Mesenchymal stem cell (in vitro differentiated cells and primary cell): ENCODE measurements around the gene CTNNA3.

ENCODE experiments used
- DNase-seq: peaks from one replicate; pipeline ENCODE4 v3.0.0-alpha.2; 2013
- H2AFZ ChIP-seq: one replicate; pipeline ENCODE4 v1.6.1; 2013; ENCODE audit warnings: low read depth, mild to moderate bottlenecking, control low read depth, inconsistent platforms, low read length, moderate library complexity
- H2AK5ac ChIP-seq: 2 replicates; pipeline ENCODE4 v1.6.1; 2013; ENCODE audit warnings: low read length, moderate library complexity, mild to moderate bottlenecking, inconsistent platforms; ENCODE audit not compliant: severe bottlenecking
- H2BK120ac ChIP-seq: one replicate; pipeline ENCODE4 v1.6.1; 2013; ENCODE audit warnings: low read depth, mild to moderate bottlenecking, inconsistent platforms, low read length, moderate library complexity
- H2BK12ac ChIP-seq, 2 experiments: one replicate each; pipeline ENCODE4 v1.6.1; 2013; ENCODE audit warnings: inconsistent platforms in 2 of 2, low read length in 2 of 2, mild to moderate bottlenecking in 2 of 2, moderate library complexity in 2 of 2, control low read depth in 1 of 2
- H2BK15ac ChIP-seq: one replicate; pipeline ENCODE4 v1.6.1; 2013; ENCODE audit warnings: mild to moderate bottlenecking, low read depth, inconsistent platforms; ENCODE audit not compliant: poor library complexity, severe bottlenecking
- H2BK5ac ChIP-seq: 2 replicates; pipeline ENCODE4 v1.6.1; 2013; ENCODE audit warnings: low read depth, mild to moderate bottlenecking, low read length, control low read depth, inconsistent platforms; ENCODE audit not compliant: poor library complexity, severe bottlenecking
- H3K14ac ChIP-seq, 2 experiments: one replicate each; pipeline ENCODE4 v1.6.1; 2013; ENCODE audit warnings: inconsistent platforms in 2 of 2, low read length in 2 of 2, control low read depth in 1 of 2, mild to moderate bottlenecking in 1 of 2, moderate library complexity in 1 of 2
- H3K18ac ChIP-seq, 2 experiments: one replicate each; pipeline ENCODE4 v1.6.1; 2013; ENCODE audit warnings: inconsistent platforms in 2 of 2, low read length in 2 of 2, control low read depth in 1 of 2, low read depth in 1 of 2, mild to moderate bottlenecking in 1 of 2
- H3K23ac ChIP-seq, 2 experiments: one replicate each; pipeline ENCODE4 v1.6.1; 2013; ENCODE audit warnings: inconsistent platforms in 2 of 2, low read length in 2 of 2, mild to moderate bottlenecking in 2 of 2, moderate library complexity in 2 of 2, control low read depth in 1 of 2
- H3K27ac ChIP-seq: 2 replicates; pipeline ENCODE4 v1.5.1; 2013; ENCODE audit warnings: mild to moderate bottlenecking, moderate library complexity, low read length, control low read depth, inconsistent platforms; ENCODE audit not compliant: poor library complexity, severe bottlenecking
- H3K27me3 ChIP-seq, 2 experiments: 2 replicates each; pipeline versions ENCODE4 v1.6.1 to v1.7.0; 2013; ENCODE audit warnings: low read length in 2 of 2, mild to moderate bottlenecking in 2 of 2, moderate library complexity in 2 of 2, control low read depth in 1 of 2, inconsistent platforms in 1 of 2; ENCODE audit not compliant: control insufficient read depth in 1 of 2, insufficient read depth in 1 of 2
- H3K36me3 ChIP-seq, 2 experiments: 2 replicates each; pipeline versions ENCODE4 v1.6.1 to v1.7.0; 2013; ENCODE audit warnings: low read length in 2 of 2, control low read depth in 1 of 2, inconsistent platforms in 1 of 2, low read depth in 1 of 2, mild to moderate bottlenecking in 1 of 2; ENCODE audit not compliant: insufficient read depth in 2 of 2, control insufficient read depth in 1 of 2
- H3K4ac ChIP-seq, 2 experiments: one replicate each; pipeline ENCODE4 v1.6.1; 2013; ENCODE audit warnings: inconsistent platforms in 2 of 2, low read length in 2 of 2, mild to moderate bottlenecking in 2 of 2, moderate library complexity in 2 of 2, control low read depth in 1 of 2, low read depth in 1 of 2
- H3K4me1 ChIP-seq: 2 replicates; pipeline ENCODE4 v1.6.1; 2013; ENCODE audit warnings: low read depth, low read length, control low read depth; ENCODE audit not compliant: control insufficient read depth, insufficient read depth
- H3K4me2 ChIP-seq: 2 replicates; pipeline ENCODE4 v1.6.1; 2013; ENCODE audit warnings: low read length, mild to moderate bottlenecking, inconsistent platforms; ENCODE audit not compliant: poor library complexity, severe bottlenecking
- H3K4me3 ChIP-seq, 2 experiments: 2 replicates each; pipeline versions ENCODE4 v1.5.1 to v1.7.0; 2013; ENCODE audit warnings: low read length in 2 of 2, mild to moderate bottlenecking in 2 of 2, control low read depth in 1 of 2, low read depth in 1 of 2; ENCODE audit not compliant: insufficient read depth in 1 of 2
- H3K79me1 ChIP-seq: replicated peaks from 2 replicates; pipeline ENCODE4 v1.6.1; 2013; ENCODE audit warnings: mild to moderate bottlenecking, control low read depth, low read length, inconsistent platforms; ENCODE audit not compliant: poor library complexity, severe bottlenecking
- H3K9ac ChIP-seq: 2 replicates; pipeline ENCODE4 v1.7.0; 2013; ENCODE audit warnings: mild to moderate bottlenecking, low read length, moderate library complexity
- H3K9me3 ChIP-seq: 2 replicates; pipeline ENCODE4 v1.7.0; 2013; ENCODE audit warnings: mild to moderate bottlenecking, low read length; ENCODE audit not compliant: control insufficient read depth
- H4K8ac ChIP-seq: one replicate; pipeline ENCODE4 v1.6.1; 2013; ENCODE audit warnings: inconsistent platforms, mild to moderate bottlenecking, low read length, moderate library complexity
- H4K91ac ChIP-seq: one replicate; pipeline ENCODE4 v1.6.1; 2013; ENCODE audit warnings: mild to moderate bottlenecking, low read length, inconsistent platforms
- WGBS: methylation state at CpG from one replicate; pipeline ENCODE4 v1.1.7; 2013; ENCODE audit warnings: mixed read lengths; 5-methylcytosine and 5-hydroxymethylcytosine counted together

CTNNA3 gene

GRCh38 chr10:67114945-67115344 lies 581.0 kb downstream of the CTNNA3 start:
- Histone ChIP-seq H2AFZ (no peak overlapping the region), H2BK15ac (no peak overlapping the region), H3K79me1 (no peaks in the 10 kb centered on the region), H3K27me3 (no peaks in the 10 kb centered on the region), H3K9ac (no peak overlapping the region), H3K18ac (no peak overlapping the region), H3K4me1 (no peaks in the 10 kb centered on the region), H2BK5ac (no peak overlapping the region), H2BK12ac (no peak overlapping the region), H4K8ac (no peak overlapping the region), H3K4ac (no peak overlapping the region), H3K27ac (no peak overlapping the region), H4K91ac (no peak overlapping the region), H2BK120ac (no peak overlapping the region), H3K14ac (no peak overlapping the region), H3K4me3 (no peak overlapping the region), H3K9me3 (no peaks in the 10 kb centered on the region), H2AK5ac (no peak overlapping the region), H3K23ac (no peak overlapping the region), H3K4me2 (no peak overlapping the region), H3K36me3 (no peaks in the 10 kb centered on the region)
- DNase-seq, result no peak
- 95% methylated on average over 2 of the region's 2 CpGs for WGBS

GRCh38 chr10:67112765-67113164 lies 583.2 kb downstream of the CTNNA3 start:
- H2AFZ ChIP-seq, result no peak overlapping the region
- H3K9ac ChIP-seq, result no peak overlapping the region
- no peaks in the 10 kb centered on the region for H3K4me1 ChIP-seq
- no peak for DNase-seq
- no peak overlapping the region for H4K8ac ChIP-seq
- no peak overlapping the region for H3K27ac ChIP-seq
- H3K4ac ChIP-seq, result no peak overlapping the region
- no peak overlapping the region for H3K4me2 ChIP-seq
- no peak overlapping the region for H2BK12ac ChIP-seq
- no peak overlapping the region for H3K18ac ChIP-seq
- no peak overlapping the region for H4K91ac ChIP-seq
- H3K79me1 ChIP-seq, result no peaks in the 10 kb centered on the region
- no peak overlapping the region for H2AK5ac ChIP-seq
- H3K14ac ChIP-seq, result no peak overlapping the region
- H3K36me3 ChIP-seq, result no peaks in the 10 kb centered on the region
- no CpG with 5 or more reads among the region's 1 CpG for WGBS
- H2BK15ac ChIP-seq, result no peak overlapping the region
- no peak overlapping the region for H3K23ac ChIP-seq
- H3K4me3 ChIP-seq, result no peak overlapping the region
- no peaks in the 10 kb centered on the region for H3K9me3 ChIP-seq
- no peak overlapping the region for H2BK120ac ChIP-seq
- H3K27me3 ChIP-seq, result no peaks in the 10 kb centered on the region
- H2BK5ac ChIP-seq, result no peak overlapping the region

- Histone ChIP-seq H2BK5ac (no peak overlapping the region), H3K9me3 (no peaks in the 10 kb centered on the region), H4K8ac (no peak overlapping the region), H2BK120ac (no peak overlapping the region), H2BK12ac (no peak overlapping the region), H3K36me3 (no peaks in the 10 kb centered on the region), H3K27ac (no peak overlapping the region), H4K91ac (no peak overlapping the region), H3K18ac (no peak overlapping the region), H3K79me1 (no peaks in the 10 kb centered on the region), H3K4ac (no peak overlapping the region), H2BK15ac (no peak overlapping the region), H3K14ac (no peak overlapping the region), H3K4me2 (no peak overlapping the region), H3K4me3 (no peak overlapping the region), H3K4me1 (no peaks in the 10 kb centered on the region), H3K9ac (no peak overlapping the region), H3K23ac (no peak overlapping the region), H2AFZ (no peak overlapping the region), H2AK5ac (no peak overlapping the region), H3K27me3 (no peaks in the 10 kb centered on the region)
- DNase-seq, result no peak
Observed at GRCh38 chr10:67110286-67110685, 585.7 kb downstream of the CTNNA3 start.

- Histone ChIP-seq H2BK120ac (no peak overlapping the region), H2AK5ac (no peak overlapping the region), H4K91ac (no peak overlapping the region), H3K27ac (no peak overlapping the region), H2BK15ac (no peak overlapping the region), H3K4me3 (no peak overlapping the region), H3K4ac (no peak overlapping the region), H3K14ac (no peak overlapping the region), H3K18ac (no peak overlapping the region), H3K4me1 (no peaks in the 10 kb centered on the region), H2AFZ (no peak overlapping the region), H4K8ac (no peak overlapping the region), H2BK12ac (no peak overlapping the region), H3K23ac (no peak overlapping the region), H3K4me2 (no peak overlapping the region), H2BK5ac (no peak overlapping the region), H3K79me1 (no peaks in the 10 kb centered on the region), H3K36me3 (no peaks in the 10 kb centered on the region), H3K9me3 (no peaks in the 10 kb centered on the region), H3K9ac (no peak overlapping the region), H3K27me3 (no peaks in the 10 kb centered on the region)
- no peak for DNase-seq
- WGBS, result 84% methylated on average over 3 of the region's 3 CpGs
Observed at GRCh38 chr10:67107670-67108069, 588.3 kb downstream of the CTNNA3 start.
